GM12872 (cell line): Measurements from ENCODE around the gene MPZ.

Experiments used
- TF ChIP-seq, protein P1 (sequence below): IDR thresholded peaks from 3 replicates; pipeline ENCODE4 v1.5.1; 2011; ENCODE audit warnings: low read depth, mild to moderate bottlenecking, low read length, moderate library complexity; ENCODE audit not compliant: insufficient read depth

MPZ gene

DNA sequence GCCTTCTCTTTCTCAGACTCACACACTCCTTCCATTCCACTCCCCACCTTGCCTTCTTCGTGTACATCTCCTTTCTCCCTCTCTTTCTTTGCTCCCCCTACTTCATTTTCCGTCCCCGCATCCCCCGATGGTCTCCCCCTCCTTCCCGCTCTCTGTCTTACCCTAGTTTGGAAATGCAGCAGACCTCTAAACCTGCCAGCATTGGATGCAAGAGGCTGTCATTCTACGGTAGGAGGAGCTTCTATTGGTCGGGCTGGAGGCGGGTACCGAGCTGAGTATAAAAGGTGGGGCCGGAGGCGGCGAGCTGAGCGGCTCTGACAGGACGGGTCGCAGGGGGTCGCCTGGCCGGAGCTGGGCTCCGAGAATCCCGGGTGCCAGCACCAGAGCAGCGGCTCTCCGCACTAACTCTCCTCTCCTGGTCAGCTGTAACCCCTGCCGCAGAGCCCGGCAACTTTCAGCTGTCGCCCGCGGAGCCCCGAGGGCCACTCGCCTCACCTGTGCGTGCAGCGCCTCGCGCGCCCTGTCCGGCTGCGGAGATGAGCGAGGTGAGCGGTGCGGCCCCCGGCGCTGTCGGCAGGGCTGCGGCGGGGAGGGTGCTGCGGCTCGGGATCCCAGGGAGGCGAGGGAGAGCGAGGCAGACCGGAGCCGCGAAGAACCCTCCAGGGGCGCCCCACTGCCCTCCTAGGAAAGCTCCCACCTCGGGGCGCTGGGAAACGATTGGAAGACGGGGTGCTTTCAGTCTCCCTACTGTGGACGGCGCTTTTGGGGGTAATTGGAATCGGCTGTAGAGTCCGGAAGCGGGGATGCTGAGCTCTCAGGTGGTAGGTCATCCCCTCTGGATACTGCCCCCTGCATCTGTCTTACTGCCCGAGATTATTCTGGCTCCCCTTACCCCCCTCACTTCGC is 51.1 kb downstream of the MPZ start, which contains the start of gene PCP4L1:
Gene PCP4L1, plus strand, starts transcription at position 307 of the 906 bp plus-strand sequence. Its CDS starts 230 bp downstream, at position 537.
- TF ChIP-seq, protein P1, sequence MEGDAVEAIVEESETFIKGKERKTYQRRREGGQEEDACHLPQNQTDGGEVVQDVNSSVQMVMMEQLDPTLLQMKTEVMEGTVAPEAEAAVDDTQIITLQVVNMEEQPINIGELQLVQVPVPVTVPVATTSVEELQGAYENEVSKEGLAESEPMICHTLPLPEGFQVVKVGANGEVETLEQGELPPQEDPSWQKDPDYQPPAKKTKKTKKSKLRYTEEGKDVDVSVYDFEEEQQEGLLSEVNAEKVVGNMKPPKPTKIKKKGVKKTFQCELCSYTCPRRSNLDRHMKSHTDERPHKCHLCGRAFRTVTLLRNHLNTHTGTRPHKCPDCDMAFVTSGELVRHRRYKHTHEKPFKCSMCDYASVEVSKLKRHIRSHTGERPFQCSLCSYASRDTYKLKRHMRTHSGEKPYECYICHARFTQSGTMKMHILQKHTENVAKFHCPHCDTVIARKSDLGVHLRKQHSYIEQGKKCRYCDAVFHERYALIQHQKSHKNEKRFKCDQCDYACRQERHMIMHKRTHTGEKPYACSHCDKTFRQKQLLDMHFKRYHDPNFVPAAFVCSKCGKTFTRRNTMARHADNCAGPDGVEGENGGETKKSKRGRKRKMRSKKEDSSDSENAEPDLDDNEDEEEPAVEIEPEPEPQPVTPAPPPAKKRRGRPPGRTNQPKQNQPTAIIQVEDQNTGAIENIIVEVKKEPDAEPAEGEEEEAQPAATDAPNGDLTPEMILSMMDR: no peak
